Amniotic epithelial cell (primary cell): ENCODE results near the gene GAS7.

ENCODE experiments used
- DNase-seq: peaks from one replicate; pipeline ENCODE4 v3.0.0-alpha.2; 2010; ENCODE audit warnings: low read depth

Gene GAS7

DNA sequence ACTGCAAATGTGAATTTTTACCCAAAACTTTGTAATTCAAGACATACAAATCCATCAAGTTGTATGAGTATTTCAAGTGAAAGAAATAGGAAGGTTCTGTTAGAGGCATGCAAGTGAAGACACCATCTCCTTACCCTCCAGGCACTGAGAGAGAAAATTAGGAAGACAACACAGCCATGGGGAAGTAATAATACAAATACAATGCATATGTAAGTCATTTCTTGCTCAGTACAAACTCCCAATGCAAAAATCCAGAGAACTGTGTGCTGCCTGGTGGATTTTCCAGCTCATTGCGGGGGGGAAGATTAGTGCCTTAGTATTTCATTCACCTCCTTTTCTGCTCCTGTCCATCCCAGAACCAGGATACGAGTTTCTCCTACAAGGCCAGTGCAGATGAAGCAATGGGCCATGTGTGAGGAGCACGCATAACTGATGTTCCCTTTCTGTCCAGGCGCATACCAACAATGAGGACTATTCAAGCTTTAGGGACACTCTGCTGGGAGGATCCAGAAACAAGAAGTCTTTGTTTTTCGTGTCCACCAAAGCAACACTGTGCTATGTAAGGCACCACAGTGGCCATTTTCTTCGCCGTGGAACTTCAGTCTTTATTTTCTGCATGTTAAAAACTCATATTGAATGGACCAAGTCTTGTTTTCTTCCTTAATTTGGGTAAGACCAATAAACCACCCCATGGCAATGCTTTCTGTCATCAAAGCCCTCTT is 149.6 kb downstream of the GAS7 start:
- DNase-seq, result no peak

DNA sequence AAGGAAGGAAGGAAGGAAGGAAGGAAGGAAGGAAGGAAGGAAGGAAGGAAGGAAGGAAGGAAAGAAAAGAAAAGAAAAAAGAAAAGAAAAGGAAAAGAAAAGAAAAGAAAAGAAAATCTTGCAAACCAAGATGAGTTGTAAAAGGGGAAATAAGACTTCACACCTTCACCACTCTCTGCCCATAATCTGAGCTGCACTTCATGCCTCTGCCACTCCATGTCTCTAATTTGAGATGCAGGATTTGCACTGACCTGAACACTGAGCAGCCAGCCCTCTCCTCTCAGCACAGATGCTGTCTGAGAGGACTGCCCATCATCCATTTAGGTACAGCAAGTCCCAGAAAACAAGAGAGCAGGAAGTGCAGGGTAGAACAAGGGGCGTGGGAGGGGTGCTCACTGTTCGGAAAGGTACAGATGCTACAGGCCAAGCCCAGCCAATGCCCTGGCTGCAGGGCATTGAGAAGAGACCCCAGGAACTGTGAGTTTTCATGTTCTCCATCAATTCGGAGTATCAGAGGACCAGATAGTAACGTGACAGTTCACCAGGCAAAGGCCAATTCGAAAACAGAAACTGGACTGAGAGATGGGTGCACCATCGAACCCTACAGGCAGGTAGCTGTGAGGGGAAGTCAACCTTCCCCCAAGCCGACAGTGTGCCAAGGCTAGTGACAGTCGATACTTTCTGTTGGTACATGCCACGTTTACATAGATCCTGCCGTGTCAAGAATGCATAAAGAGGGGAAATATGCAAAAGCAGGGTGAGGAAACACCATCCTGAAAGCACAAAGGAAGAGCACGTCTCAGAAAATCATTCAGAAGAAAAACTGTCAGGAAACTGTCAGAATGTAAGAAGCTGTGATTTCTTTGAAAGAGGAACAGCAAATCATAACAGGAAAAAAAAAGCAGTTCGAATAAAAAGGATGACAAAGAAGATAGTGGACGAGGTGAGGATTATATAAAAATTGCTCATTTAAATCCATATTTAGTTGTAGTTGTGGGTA is 151.3 kb downstream of the GAS7 start:
- DNase-seq, result no peak

DNA sequence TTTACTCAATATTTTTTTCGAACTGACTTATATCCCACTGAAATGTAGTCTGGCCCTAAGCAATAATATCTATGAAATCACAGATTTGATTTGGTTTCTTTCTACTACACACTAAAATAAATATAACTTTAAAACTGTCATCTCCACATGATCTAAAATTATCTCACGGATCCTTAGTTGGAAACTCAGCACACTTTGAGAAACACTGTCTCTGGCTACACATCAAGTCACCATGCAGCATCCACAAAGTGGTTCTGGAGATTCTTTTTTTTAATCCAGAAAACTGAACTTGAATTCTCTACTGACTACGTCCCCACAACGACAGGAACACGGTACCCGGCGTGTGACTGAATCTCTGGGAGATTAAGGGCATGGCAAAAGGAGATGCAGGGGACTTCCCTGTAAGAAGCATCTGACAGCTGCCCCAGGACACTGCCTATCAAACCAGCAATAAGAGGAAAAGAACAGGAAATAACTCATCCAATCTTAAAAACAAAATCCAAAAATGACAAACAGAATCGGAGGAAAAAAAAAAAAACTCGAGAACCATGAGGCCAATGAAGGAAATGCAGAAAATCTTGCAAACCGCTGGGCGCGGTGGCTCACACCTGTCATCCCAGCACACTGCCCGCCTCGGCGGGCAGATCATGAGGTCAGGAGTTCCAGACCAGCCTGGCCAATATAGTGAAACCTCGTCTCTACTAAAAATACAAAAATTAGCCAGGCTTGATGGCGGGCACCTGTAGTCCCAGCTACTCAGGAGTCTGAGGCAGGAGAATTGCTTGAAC is 152.3 kb downstream of the GAS7 start:
- no peak for DNase-seq

DNA sequence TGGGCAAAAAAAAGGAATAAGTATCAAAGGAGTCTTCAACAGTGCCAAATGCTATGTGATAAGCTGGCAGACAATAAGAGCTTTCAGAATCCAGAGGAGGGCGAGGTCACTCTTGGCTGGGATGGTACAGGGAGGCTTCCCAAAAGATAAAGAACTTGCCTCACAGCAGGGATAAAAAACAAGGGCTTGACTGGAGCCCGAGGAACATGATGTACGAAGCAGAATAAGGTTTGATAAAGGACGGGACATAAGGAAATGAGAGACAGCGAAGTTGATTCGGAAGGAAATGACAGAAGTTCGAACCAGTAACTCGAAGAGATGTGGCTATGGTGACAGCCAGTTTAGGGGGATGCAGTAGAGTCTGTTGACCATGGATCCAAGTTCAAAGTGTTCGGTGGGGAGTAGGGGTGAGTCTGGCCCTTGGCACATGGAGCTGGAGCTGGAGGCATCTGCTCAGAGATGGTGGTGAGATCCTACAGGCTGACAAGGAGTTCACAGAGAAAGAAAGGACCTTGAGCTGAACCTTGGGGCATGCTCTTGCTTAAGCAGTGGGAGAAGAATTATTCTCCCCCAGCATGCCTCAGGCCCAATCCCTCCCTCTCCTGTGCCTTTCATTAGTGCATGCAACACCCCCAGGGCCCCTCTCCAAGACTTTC is 155.7 kb downstream of the GAS7 start:
- no peak for DNase-seq

DNA sequence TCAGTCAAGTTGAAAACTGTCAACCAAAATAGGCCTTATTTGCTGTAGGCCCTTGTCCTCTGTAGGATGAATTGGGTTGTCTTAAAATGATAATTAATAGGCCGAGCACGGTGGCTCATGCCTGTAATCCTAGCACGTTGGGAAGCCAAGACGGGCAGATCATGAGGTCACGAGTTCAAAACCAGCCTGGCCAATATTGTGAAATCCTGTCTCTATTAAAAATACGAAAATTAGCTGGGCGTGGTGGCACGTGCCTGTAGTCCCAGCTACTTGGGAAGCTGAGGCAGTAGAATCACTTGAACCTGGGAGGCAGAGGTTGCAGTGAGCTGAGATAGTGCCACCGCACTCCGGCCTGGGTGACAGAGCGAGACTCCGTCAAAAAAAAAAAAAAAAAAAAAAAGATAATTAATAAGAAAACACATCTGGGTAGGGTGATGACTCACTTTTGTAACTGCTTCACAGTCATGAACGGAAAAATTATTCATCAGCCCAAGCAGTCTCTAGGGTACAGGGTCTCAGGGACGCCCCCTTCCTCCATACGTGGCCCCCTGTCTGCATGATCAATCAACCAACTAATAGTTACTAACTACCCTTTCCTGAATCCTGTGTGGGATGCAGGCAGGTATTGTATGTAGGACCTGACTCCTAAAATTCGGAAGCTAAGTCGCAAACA is 156.4 kb downstream of the GAS7 start:
- DNase-seq, result no peak

DNA sequence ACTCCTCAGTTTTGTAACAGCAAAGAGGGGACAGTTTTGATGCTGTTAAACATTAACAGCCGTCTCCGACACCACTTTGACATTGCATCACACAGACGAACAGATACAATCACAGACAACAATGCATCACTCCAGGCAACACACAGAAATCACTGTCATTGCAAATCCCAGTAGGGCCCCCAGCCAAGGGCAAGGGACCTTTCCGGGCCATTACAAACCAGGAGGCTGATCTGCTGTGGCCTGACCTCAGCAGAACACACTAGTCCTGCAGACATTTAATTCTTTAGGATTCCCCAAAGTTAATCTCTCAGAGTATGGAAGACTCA is 157.2 kb downstream of the GAS7 start:
- no peak for DNase-seq

DNA sequence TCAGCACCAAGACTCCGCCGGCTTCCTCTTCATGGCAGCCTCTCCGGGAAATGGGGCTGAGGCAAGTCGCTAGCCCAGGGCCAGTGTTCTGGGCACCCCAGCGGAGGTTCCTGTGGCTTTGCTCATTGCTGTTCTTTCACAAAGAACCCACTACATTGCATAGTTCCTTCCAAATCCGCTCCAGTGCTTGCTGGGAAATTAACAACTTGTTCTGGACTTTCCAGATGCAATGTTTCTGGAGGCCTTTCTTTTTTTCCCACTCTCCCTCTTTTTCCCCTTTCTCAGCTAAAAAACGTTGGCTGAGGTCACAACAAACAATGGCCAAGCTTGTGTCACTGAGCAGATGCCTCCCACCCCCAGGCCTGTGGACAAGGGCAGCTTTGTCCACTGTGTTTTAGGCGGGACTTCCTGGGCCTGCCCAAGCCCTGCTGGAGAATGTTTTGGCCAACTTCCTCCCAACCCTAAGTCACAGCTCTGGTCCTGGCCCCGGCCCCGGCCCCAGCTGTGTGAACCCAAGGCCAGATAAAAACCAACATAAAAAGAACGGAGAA is 161.8 kb downstream of the GAS7 start:
- no peak for DNase-seq

DNA sequence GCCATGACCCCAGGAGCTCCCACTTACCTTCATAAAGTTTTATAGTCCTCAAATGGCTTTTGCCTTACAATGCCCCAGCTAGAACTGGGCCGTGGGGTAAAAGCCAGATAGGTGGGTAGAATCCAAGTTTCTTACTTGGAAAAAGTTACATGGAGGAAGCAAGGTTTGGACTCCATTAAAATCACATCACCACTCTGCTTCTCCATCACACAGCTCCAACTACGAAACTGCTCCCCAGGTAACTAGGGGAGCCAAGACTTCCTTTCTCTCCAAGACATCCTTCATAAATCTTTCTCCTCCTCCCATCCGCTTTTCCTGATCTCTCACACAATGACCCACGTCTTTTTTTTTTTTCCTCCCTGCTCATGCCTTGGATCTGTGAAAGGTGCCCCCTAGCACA is 162.5 kb downstream of the GAS7 start:
- no peak for DNase-seq

DNA sequence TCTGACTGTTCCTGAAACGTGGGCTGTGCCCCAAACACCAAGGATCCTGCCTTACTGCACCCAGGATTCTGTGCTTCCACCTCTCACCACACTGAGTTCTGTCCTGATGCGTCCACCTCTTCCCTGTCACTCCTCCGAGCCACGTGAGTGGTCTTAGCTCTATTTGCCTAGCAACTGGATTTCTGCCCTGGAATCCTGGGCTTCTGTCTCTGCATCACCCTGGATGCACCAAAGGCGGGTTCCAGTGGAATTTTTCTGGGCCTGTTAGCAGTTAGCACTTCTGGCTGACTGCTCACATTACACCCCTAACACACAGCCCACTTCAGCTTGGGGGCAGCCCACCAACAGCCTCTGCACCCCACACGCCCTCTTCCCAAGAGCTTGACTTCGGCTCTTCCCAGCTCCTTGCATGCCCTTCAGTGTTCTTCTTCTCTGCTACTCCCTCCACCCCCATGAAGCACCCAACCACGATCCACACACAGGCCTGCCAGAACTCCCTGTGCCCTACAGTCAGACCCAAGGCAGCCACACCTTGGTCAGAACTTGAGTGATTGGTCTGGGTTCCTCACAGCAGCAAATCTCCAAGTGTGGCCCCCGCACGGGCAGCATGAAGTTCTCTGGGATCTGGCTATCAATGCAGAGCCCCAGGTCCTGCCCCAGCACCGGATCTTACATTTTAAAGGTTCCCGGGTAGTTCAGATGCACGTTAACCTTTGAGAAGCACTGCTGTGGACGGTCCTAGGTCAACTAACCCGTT is 163.5 kb downstream of the GAS7 start:
- no peak for DNase-seq

DNA sequence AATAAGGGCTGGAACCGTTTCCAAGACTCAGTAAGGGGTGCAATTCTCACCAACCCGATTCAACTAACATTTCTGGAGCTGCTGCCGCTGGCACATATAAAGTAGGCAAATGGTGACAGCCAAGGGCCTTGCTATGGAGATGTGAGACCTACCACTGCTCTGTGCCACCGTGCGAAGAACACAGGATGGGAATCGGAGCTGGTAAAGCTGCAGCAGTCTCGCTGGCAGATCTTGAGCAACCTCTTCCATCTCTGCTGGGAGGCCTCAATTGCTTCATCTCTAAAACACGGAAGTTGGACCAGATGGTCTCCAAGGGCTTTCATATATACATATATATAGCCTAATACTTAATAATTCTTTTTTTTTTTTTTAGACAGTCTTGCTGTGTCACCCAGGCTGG is 164.4 kb downstream of the GAS7 start:
- DNase-seq, result peak; percentile 41

DNA sequence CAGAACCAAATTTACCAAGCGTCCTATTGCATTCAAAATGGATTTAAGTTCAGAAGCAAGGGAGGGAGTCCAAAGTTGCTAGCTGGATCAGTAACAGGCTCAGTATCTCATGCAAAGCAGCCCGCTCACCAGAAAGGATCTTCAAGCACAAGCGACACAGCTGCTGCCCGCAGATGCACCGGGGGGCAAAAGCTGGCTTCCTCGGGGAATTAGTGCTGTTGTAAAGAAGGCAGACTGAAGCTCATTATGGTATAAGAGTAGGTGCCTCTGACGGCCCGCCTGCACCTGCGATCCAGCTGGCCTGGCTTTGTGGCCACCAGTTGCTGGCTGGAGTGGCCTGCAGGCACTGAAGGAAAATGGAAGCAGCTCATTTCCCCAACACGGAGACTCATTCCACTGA is 165.0 kb downstream of the GAS7 start:
- no peak for DNase-seq

DNA sequence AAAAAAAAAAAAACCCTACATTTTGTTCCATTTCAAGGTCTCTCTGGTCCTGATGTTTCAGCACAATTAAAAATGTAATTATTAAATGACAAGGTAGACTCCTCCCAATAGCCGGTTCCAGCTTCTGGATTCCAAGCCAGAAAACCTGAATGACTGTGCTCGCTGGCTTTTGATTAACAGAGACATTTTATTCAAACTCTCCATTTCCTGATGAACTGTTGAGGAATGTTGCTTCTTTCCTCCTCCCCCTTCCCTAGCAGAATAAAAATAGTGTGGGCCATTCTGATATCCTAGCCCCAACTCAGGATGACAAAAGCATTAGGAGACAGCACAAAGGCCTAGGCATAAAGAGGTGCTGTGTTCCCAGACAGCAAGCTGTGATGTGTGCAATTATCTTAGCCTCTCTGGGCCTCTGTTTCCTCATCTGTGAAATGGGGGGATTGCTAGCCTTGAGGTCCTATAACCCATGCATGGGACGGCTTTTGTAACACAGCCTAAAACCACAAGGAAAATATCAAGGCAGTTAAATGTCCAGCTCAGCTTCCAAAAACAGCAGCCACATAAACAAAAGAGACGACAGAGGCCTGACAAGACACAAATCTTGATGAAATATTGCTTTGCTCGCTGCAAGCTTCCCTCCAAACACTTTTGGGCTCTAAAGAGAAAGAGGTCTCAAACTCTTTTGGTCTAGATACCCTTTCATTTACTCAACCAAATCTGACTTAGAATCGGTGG is 166.1 kb downstream of the GAS7 start:
- DNase-seq, result no peak

DNA sequence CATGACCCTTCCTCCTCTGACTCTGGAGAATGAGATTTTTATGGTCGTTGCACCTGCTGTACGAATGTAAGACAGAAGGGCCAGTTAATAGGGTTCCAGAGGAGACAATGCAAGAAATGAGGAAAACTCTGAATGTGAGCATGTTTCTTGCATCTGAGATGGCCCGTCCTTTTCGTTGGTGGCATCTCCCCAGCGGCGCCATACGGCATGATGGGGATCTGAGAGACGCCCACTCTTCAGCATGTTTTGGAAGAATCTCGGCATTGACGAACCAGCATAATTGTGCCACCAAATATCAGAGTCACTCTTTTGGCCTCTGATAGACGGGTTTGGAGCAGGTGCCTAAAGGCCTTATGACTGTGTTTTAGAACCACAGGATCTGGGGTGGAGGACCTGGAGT is 166.8 kb downstream of the GAS7 start:
- DNase-seq, result no peak

DNA sequence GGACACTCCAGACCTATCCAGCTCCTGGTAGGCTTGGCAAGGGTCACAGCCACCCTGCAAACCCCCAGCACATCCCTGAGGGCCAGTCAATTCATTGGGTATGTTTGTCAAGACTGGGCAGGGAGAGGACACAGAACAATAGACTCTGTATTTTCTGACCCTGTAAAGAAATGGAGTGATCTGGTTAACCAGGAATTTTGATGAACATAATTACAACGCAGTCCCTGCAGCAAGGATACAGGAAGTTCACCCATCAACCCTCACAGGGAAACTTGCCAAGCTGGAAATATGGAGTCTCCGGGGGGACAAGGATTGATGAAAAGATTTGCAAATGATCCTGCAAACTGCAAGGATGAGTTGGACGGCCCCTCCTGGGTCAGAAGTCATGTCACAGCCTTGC is 167.3 kb downstream of the GAS7 start:
- DNase-seq, result no peak

DNA sequence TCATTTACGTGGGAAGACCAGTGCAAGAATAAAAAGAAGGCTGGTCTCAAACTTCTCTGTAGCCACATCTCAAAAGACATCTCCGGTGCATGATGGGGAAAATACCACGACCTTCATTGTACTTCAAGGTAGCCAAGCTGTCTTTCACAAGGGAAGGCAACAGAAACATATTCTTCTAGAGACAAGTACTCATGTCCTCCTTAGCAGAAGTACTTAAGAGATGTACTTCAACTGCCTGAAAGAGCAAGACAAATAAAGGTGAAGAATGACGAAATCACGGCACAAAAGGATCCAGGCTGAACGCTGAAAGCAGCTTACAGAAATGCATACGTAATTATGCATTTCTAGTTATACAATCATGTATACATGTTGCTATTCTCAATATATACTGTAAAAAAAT is 169.3 kb downstream of the GAS7 start:
- DNase-seq, result no peak

DNA sequence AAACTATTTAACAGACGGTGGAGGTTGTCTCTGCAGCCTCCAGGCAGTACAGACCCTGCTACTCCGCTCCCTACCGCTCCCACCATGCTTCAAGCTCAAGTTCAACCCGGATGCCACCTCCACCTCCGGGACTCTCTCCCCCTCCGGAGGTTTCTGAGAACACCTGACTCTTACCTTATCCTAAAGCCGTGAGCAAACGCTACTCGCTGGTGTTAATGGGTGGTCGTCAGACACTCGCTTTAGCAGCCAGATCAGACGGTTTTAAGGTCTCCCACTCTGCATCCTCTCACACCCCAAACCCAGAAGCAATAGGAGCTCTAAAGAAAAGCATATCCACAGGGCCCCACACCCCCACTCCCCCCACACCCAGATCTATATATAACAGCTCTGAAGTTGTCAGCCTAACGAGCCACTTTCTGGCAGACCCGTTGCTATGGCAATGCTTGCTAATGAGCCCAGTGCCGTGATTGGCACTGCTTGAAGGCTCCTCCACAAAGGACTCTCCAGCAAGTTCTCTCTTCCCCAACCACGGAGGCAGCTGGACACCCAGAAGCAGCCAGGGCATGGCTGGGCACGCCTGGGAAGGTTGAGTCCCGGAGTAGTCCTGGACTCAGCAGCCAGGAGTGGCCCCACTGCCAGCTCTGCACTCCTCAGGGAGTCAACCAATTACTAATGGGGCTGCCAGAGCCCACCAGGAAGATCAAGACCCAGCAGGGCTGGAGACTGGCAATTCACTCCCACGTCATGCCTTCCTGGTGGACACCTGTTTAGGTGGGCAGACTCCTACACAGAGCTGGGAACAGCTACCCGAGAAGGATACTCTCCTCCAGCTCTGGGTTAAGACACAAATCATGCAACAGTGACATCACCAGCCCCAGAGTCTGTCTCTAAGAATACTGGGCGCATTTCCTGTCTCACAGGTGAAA is 172.2 kb downstream of the GAS7 start:
- DNase-seq, result no peak

DNA sequence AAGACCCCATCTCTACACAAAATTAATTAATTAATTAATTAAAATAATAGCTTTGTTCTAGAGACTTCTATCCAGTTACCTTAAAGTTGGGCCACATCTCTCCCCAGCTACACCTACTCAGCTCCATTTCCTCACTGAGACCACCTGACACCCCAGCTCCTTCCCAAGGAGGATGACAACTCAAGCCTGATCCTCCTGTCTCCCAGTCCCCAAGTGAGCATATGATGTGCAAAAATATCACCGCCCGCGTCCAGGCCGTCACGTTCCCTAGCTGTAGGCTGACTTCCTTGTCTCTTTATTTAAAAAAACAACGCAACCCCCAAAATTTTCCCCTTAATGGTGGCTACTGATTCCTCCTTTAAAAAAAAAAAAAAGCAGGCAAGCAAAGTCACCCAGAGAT is 173.2 kb downstream of the GAS7 start:
- no peak for DNase-seq

DNA sequence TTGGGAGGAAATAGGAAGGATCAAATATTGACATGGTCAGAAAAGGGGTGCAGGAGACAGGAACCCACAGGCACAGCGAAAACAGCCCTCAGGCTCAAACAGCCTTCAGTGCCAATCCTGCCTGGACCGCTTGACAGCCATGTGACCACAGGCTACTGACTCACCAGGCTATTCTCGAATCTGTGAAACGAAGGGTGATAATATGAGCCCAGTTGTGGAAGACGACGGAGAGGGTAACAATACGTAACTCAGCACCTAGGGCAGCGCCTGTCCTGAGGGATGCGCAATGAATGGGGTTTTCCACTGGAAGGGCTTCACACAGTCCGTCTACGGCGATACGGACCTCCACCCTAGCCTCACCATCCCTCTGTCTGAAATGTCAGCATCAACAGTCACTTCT is 176.0 kb downstream of the GAS7 start:
- DNase-seq, result no peak
